ENCODE results near the gene EIF4G2.

GRCh38 chr11:10846660-10847059, 37.9 kb upstream of the EIF4G2 start:
- TF ChIP-seq SUZ12 (IDR thresholded peaks at IDR 0.05; ENCODE audit: extremely low read depth, insufficient read depth, insufficient read length), result no peak
- no peak for TF ChIP-seq ZNF274 (IDR thresholded peaks at IDR 0.05; ENCODE audit: low read depth, low read length)
- TF ChIP-seq YY1 (IDR thresholded peaks at IDR 0.05; ENCODE audit: insufficient read depth, insufficient read length), result no peak
